ENCODE measurements around the gene GNAI2.

GNAI2 gene

GRCh38 chr3:50274371-50275104 lies 38.5 kb downstream of the GNAI2 start:
- Mint-ChIP-seq H3K27ac (peak overlapping the region in 1 of 3 experiments; percentile 22), H3K4me3 (peak overlapping the region in 2 of 3 experiments; percentile 28 to 30), H3K36me3 (ENCODE audit: low read depth) (peaks cover 7% of the 10 kb centered on the region), H3K9me3 (no peaks in the 10 kb centered on the region), H3K27me3 (ENCODE audit: low read depth) (peaks cover 28% of the 10 kb centered on the region), H3K4me1 (peaks cover 37% of the 10 kb centered on the region)
- TF ChIP-seq, protein P1, sequence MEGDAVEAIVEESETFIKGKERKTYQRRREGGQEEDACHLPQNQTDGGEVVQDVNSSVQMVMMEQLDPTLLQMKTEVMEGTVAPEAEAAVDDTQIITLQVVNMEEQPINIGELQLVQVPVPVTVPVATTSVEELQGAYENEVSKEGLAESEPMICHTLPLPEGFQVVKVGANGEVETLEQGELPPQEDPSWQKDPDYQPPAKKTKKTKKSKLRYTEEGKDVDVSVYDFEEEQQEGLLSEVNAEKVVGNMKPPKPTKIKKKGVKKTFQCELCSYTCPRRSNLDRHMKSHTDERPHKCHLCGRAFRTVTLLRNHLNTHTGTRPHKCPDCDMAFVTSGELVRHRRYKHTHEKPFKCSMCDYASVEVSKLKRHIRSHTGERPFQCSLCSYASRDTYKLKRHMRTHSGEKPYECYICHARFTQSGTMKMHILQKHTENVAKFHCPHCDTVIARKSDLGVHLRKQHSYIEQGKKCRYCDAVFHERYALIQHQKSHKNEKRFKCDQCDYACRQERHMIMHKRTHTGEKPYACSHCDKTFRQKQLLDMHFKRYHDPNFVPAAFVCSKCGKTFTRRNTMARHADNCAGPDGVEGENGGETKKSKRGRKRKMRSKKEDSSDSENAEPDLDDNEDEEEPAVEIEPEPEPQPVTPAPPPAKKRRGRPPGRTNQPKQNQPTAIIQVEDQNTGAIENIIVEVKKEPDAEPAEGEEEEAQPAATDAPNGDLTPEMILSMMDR (IDR thresholded peaks at IDR 0.05; ENCODE audit: unreplicated experiment in 3 of 3) = peak; percentile 65 to 72 (median 68)

- H3K27me3 Mint-ChIP-seq (ENCODE audit: low read depth) = peaks cover 28% of the 10 kb centered on the region
- TF ChIP-seq, protein P1 (IDR thresholded peaks at IDR 0.05; ENCODE audit: unreplicated experiment in 3 of 3) = no peak
- no peak overlapping the region for H3K27ac Mint-ChIP-seq
- H3K4me3 Mint-ChIP-seq = peak overlapping the region in 2 of 3 experiments; percentile 34 to 47
- H3K4me1 Mint-ChIP-seq = peaks cover 30% of the 10 kb centered on the region
- H3K36me3 Mint-ChIP-seq (ENCODE audit: low read depth) = peaks cover 7% of the 10 kb centered on the region
- H3K9me3 Mint-ChIP-seq = no peaks in the 10 kb centered on the region
Observed at GRCh38 chr3:50275141-50275995, 39.4 kb downstream of the GNAI2 start.

- Mint-ChIP-seq H3K4me3 (no peak overlapping the region), H3K27ac (no peak overlapping the region), H3K4me1 (peaks cover 29% of the 10 kb centered on the region), H3K9me3 (no peaks in the 10 kb centered on the region), H3K36me3 (ENCODE audit: low read depth) (peaks cover 7% of the 10 kb centered on the region), H3K27me3 (ENCODE audit: low read depth) (peaks cover 28% of the 10 kb centered on the region)
- TF ChIP-seq, protein P1 (IDR thresholded peaks at IDR 0.05; ENCODE audit: unreplicated experiment in 3 of 3) = no peak
Observed at GRCh38 chr3:50275996-50276761, 40.2 kb downstream of the GNAI2 start.

DNA sequence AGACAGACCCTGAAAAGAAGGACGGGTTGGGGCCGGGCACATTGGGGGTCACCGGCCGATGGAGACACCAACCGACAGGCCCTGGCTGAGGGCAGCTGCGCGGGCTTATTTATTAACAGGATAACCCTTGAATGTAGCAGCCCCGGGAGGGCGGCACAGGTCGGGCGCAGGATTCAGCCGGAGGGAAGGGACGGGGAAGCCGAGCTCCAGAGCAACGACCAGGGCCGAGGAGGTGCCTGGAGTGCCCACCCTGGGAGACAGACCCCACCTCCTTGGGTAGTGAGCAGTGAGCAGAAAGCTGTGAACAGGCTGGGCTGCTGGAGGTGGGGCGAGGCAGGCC lies 40.7 kb downstream of the GNAI2 start:
- peaks cover 7% of the 10 kb centered on the region for H3K36me3 Mint-ChIP-seq (ENCODE audit: low read depth)
- no peaks in the 10 kb centered on the region for H3K9me3 Mint-ChIP-seq
- H3K4me1 Mint-ChIP-seq = peaks cover 24% of the 10 kb centered on the region
- TF ChIP-seq, protein P1 (IDR thresholded peaks at IDR 0.05; ENCODE audit: unreplicated experiment in 3 of 3) = no peak
- H3K4me3 Mint-ChIP-seq = no peak overlapping the region
- peaks cover 25% of the 10 kb centered on the region for H3K27me3 Mint-ChIP-seq (ENCODE audit: low read depth)
- no peak overlapping the region for H3K27ac Mint-ChIP-seq

DNA sequence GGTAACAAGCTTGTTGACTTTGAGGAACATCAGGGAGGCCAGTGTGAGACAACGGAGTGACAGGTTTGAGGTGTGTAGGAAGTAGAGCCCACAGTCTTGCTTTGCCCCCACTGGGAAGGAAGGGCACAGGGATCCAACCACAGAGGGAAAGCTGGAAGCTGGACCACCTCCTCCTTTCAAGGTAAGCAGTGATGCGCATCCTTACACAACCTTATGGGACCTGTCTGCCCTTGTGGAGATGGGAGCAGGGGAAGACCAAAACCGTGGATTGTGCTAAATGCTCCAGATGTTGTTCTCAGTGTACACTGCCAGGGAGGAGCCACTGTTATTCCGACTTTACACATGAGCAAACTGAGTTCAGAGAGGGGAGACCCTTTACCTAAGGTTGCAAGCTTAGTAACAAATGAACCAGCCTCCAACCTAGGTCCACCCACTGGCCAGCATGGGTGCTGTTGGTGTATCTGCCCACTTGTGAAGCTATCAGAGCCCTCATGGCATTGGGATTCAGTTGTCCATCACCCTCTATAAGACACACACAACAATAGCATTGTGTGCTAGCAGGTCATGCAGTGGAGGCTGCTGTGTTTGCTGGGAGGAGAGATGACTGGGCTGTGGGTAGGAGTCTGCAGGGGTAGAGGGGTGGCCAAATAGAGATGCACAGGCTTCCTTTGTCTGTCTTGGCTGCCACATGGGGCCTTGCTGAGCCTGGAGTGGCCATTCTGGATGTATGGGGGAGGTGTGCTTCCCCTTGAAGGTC lies 42.3 kb downstream of the GNAI2 start:
- H3K4me1 Mint-ChIP-seq = peaks cover 16% of the 10 kb centered on the region
- TF ChIP-seq, protein P1 (IDR thresholded peaks at IDR 0.05; ENCODE audit: unreplicated experiment in 3 of 3) = no peak
- H3K27me3 Mint-ChIP-seq (ENCODE audit: low read depth) = peaks cover 19% of the 10 kb centered on the region
- peaks cover 3% of the 10 kb centered on the region for H3K36me3 Mint-ChIP-seq (ENCODE audit: low read depth)
- H3K27ac Mint-ChIP-seq = peak overlapping the region in 2 of 3 experiments; percentile 13 to 30
- no peaks in the 10 kb centered on the region for H3K9me3 Mint-ChIP-seq
- H3K4me3 Mint-ChIP-seq = no peak overlapping the region

Data from nephron (organoid).